HG03039 (cell line): ENCODE data around the gene SMU1.

Experiments
- ATAC-seq: cut with Tn5 transposase; IDR thresholded peaks from one replicate; pipeline ENCODE4 v1.9.1; 2021; ENCODE audit warnings: mild to moderate bottlenecking, moderate library complexity; ENCODE audit not compliant: unreplicated experiment

Gene SMU1

GRCh38 chr9:33046061-33046460 lies 30.4 kb downstream of the SMU1 start:
- no peak for ATAC-seq

GRCh38 chr9:33044677-33045282 lies 31.7 kb downstream of the SMU1 start:
- no peak for ATAC-seq

- peak; percentile 73 for ATAC-seq
These were observed 32.3 kb downstream of the SMU1 start for GRCh38 chr9:33044162-33044673.

- ATAC-seq: no peak
These were observed 32.8 kb downstream of the SMU1 start for GRCh38 chr9:33043671-33044070.

- no peak for ATAC-seq
These were observed 34.0 kb downstream of the SMU1 start for GRCh38 chr9:33042473-33042872.

GRCh38 chr9:33041432-33042188 lies 34.9 kb downstream of the SMU1 start:
- no peak for ATAC-seq

- no peak for ATAC-seq
These were observed 35.6 kb downstream of the SMU1 start for GRCh38 chr9:33040792-33041431.

GRCh38 chr9:33032865-33033264 lies 43.6 kb downstream of the SMU1 start:
- no peak for ATAC-seq

- no peak for ATAC-seq
These were observed 44.2 kb downstream of the SMU1 start for GRCh38 chr9:33032292-33032691.

GRCh38 chr9:33030285-33030684 lies 46.2 kb downstream of the SMU1 start:
- no peak for ATAC-seq

GRCh38 chr9:33029231-33029786 lies 47.2 kb downstream of the SMU1 start:
- ATAC-seq: no peak

GRCh38 chr9:33025572-33026342 lies 50.7 kb downstream of the SMU1 start:
- peak; percentile 37 for ATAC-seq

GRCh38 chr9:33024966-33025571 lies 51.4 kb downstream of the SMU1 start, which contains the start of gene DNAJA1:
DNAJA1 (plus strand) TSS chr9:33025273; CDS start chr9:33026485, 1,212 bp downstream.
- ATAC-seq: peak; percentile 93

GRCh38 chr9:33024126-33024965 lies 52.1 kb downstream of the SMU1 start:
- no peak for ATAC-seq

- ATAC-seq: no peak
These were observed 52.8 kb downstream of the SMU1 start for GRCh38 chr9:33023661-33024060.

- ATAC-seq: no peak
These were observed 53.7 kb downstream of the SMU1 start for GRCh38 chr9:33022755-33023154.

- no peak for ATAC-seq
These were observed 54.2 kb downstream of the SMU1 start for GRCh38 chr9:33022303-33022702.

GRCh38 chr9:33019797-33020196 lies 56.7 kb downstream of the SMU1 start:
- ATAC-seq: no peak

- no peak for ATAC-seq
These were observed 59.0 kb downstream of the SMU1 start for GRCh38 chr9:33017283-33018041.
